ENCODE results near the gene ABRACL. TPM values are rescaled to one million over a fixed set of nuclear protein-coding genes. Genes with fewer than 3 reads are reported as not detected.

ABRACL gene
- total and polyA plus RNA-seq, 2 of the 8 experiments (the other 6 are each of a cell fraction or from before 2014, with no cell fraction given), result 103 to 167 TPM

GRCh38 chr6:139011980-139012379 is 16.6 kb upstream of the ABRACL start:
- ChIA-PET POLR2A (ENCODE audit: partially characterized antibody) (interaction anchor here (1.4 to 1.7 kb wide), 2 partner anchors 15 to 24 kb away, joined by 3 read pairs; no protein-coding TSS in a partner anchor), CTCF (ENCODE audit: partially characterized antibody) (interaction anchor here (1.1 to 1.8 kb wide), 3 partner anchors 22 to 195 kb away, joined by 3 to 4 read pairs (median 3); no protein-coding TSS in a partner anchor)
- H4K8ac ChIP-seq (ENCODE audit: extremely low read depth, insufficient read depth, low read length), result no peak overlapping the region
- no peak overlapping the region for H3K27ac ChIP-seq (ENCODE audit: low read depth, low read length)
- H4K5ac ChIP-seq (ENCODE audit: insufficient read length, low read depth, low read length), result no peak overlapping the region
- H2BK120ac ChIP-seq (replicated peaks; ENCODE audit: low read depth, low read length), result no peak overlapping the region
- H3K79me2 ChIP-seq (ENCODE audit: control insufficient read depth in 1 of 2, insufficient read depth in 2 of 2, low read length in 2 of 2), result no peaks in the 10 kb centered on the region
- H4K20me1 ChIP-seq (replicated peaks in 1 of 2; ENCODE audit: control insufficient read depth in 1 of 2, insufficient read depth in 2 of 2, low read length in 2 of 2), result no peaks in the 10 kb centered on the region
- no peak overlapping the region for H2BK15ac ChIP-seq (ENCODE audit: low read length)
- H3K23ac ChIP-seq (ENCODE audit: insufficient read length), result no peak overlapping the region
- no peak overlapping the region for H2BK5ac ChIP-seq (ENCODE audit: low read depth, low read length)
- no peaks in the 10 kb centered on the region; the same call in 1 of the 2 replicates for H3K23me2 ChIP-seq (ENCODE audit: low read depth, low read length)
- no peaks in the 10 kb centered on the region for H3K36me3 ChIP-seq (ENCODE audit: control insufficient read depth in 2 of 4, insufficient read depth in 4 of 4, low read length in 3 of 4)
- peaks cover 0 to 1% (median 0%) of the 10 kb centered on the region in 4 experiments; a peak in 2 of 7 replicates for H3K4me1 ChIP-seq (replicated peaks in 1 of 4; ENCODE audit: control insufficient read depth in 3 of 4, insufficient read depth in 4 of 4, low read length in 3 of 4)
- no peak for DNase-seq (ENCODE audit: low read depth in 1 of 2, low spot score in 2 of 2)
- H2AFZ ChIP-seq (ENCODE audit: low read length), result no peak overlapping the region
- H3K4ac ChIP-seq (replicated peaks; ENCODE audit: insufficient read length, low read depth, low read length), result no peak overlapping the region
- H2BK20ac ChIP-seq (ENCODE audit: low read length), result no peak overlapping the region
- H3K14ac ChIP-seq (ENCODE audit: insufficient read length), result no peak overlapping the region
- H3K27me3 ChIP-seq (replicated peaks in 1 of 4; ENCODE audit: control insufficient read depth in 3 of 4, extremely low read depth in 1 of 4, insufficient read depth in 3 of 4, low read length in 3 of 4), result no peaks in the 10 kb centered on the region
- no peaks in the 10 kb centered on the region for H3K9me3 ChIP-seq (ENCODE audit: insufficient read depth in 2 of 2, low read depth in 1 of 2, low read length in 1 of 2)
- no peak overlapping the region for H3K4me2 ChIP-seq (ENCODE audit: insufficient read depth in 1 of 2, low read depth in 2 of 2, low read length in 2 of 2)
- no peak for FAIRE-seq
- no peak overlapping the region for H3K9ac ChIP-seq (replicated peaks in 1 of 4; ENCODE audit: extremely low read depth in 1 of 4, low read depth in 3 of 4, low read length in 3 of 4)
- H3K56ac ChIP-seq (replicated peaks; ENCODE audit: insufficient read length, low read depth, low read length), result no peak overlapping the region
- H3K79me1 ChIP-seq (ENCODE audit: low read depth, low read length), result no peaks in the 10 kb centered on the region
- no peak overlapping the region for H2BK12ac ChIP-seq (ENCODE audit: low read depth, low read length)
- 89% methylated on average over 3 of the region's 3 CpGs; no CpG with 5 or more reads in 1 of the 2 experiments for WGBS, 2 experiments (ENCODE audit: extremely low coverage in 1 of 2, insufficient coverage in 1 of 2, insufficient read length in 1 of 2, insufficient replicate concordance in 2 of 2, low coverage in 1 of 2, low lambda C conversion rate in 2 of 2, missing lambda C conversion rate in 1 of 2)
- H3K18ac ChIP-seq (ENCODE audit: extremely low read depth, low read length), result no peak overlapping the region
- no peak overlapping the region for H3K4me3 ChIP-seq (ENCODE audit: extremely low read depth in 1 of 4, insufficient read depth in 2 of 4, low read depth in 3 of 4, low read length in 4 of 4)
- no peak overlapping the region for H4K91ac ChIP-seq (replicated peaks; ENCODE audit: insufficient read length, low read length)
- no peak overlapping the region for H2AK5ac ChIP-seq (ENCODE audit: low read depth, low read length)
- TF ChIP-seq CHD1 (IDR thresholded peaks at IDR 0.05; ENCODE audit: low read depth, low read length) (no peak), TBP (IDR thresholded peaks at IDR 0.05; ENCODE audit: low read depth, low read length) (no peak)
